ENCODE measurements around the gene NDUFA12.

DNA sequence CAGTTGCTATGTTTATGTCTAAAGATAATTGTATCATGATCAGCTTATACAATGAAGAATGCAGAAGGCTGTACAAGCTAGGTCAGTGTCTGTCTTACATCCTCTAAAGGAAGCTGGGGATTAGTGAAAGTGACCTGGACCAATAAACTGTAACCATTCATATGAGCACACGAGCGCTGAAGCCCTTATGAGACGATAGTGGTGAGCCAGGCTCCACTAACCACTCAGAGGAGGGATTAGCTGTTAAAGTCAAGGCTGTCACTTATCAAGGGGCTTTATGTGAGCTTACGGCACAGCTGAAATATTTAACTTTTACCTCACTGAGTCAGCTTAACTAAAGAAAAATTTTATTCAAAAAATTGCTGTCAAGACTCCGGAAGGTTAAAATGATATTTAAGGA lies 30.3 kb downstream of the NDUFA12 start:
- TF ChIP-seq, protein P1, sequence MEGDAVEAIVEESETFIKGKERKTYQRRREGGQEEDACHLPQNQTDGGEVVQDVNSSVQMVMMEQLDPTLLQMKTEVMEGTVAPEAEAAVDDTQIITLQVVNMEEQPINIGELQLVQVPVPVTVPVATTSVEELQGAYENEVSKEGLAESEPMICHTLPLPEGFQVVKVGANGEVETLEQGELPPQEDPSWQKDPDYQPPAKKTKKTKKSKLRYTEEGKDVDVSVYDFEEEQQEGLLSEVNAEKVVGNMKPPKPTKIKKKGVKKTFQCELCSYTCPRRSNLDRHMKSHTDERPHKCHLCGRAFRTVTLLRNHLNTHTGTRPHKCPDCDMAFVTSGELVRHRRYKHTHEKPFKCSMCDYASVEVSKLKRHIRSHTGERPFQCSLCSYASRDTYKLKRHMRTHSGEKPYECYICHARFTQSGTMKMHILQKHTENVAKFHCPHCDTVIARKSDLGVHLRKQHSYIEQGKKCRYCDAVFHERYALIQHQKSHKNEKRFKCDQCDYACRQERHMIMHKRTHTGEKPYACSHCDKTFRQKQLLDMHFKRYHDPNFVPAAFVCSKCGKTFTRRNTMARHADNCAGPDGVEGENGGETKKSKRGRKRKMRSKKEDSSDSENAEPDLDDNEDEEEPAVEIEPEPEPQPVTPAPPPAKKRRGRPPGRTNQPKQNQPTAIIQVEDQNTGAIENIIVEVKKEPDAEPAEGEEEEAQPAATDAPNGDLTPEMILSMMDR (IDR thresholded peaks at IDR 0.05 in 8 of 11, conservative IDR thresholded peaks at IDR 0.05 in 3 of 11): no peak
- TF ChIP-seq POLR2AphosphoS5 (IDR thresholded peaks at IDR 0.05) (no peak), POLR2A (IDR thresholded peaks at IDR 0.05) (no peak)

All from spleen (tissue), 7 donors.